MCF 10A (cell line): ENCODE results near the gene FTL. TPM values are rescaled to one million over a fixed set of nuclear protein-coding genes. Genes with fewer than 3 reads are reported as not detected.
"Not testable (repeated sequence)": the region's sequence is repeated elsewhere in the genome, so short reads cannot be mapped to it uniquely, and the experiment has no call there.

Experiments
- BruUV-seq: library from RNA; stranded (reverse); fragments of 400-500 nt; replicated peaks from 2 replicates; lab custom pipeline; 2021; lab: Mats Ljungman, UMichigan
- CTCF ChIA-PET: fragments of 300-600 bp; sonication (Branson Sonifier 250); formaldehyde crosslinking; extraction: SDS; loops from one replicate; lab custom pipeline; 2021; ENCODE audit warnings: antibody characterized with exemption, inconsistent platforms; lab: Yijun Ruan, JAX
- POLR2A ChIA-PET: fragments of 300-600, 350-650 bp; sonication (Branson Sonifier 250); formaldehyde crosslinking; extraction: SDS; loops from one replicate; lab custom pipeline; 2020; ENCODE audit warnings: antibody characterized with exemption, inconsistent platforms; lab: Yijun Ruan, JAX
- DNase-seq: peaks from one replicate; pipeline ENCODE4 v3.0.0-alpha.2; 2018; ENCODE audit not compliant: unreplicated experiment
- H3K27ac Mint-ChIP-seq: one replicate; pipeline ENCODE4 v1.8.0; 2022; ENCODE audit warnings: mild to moderate bottlenecking, low read depth, mixed read lengths; ENCODE audit not compliant: unreplicated experiment
- H3K27me3 Mint-ChIP-seq: one replicate; pipeline ENCODE4 v1.8.0; 2022; ENCODE audit warnings: mixed read lengths; ENCODE audit not compliant: insufficient read depth, unreplicated experiment
- H3K36me3 Mint-ChIP-seq: one replicate; pipeline ENCODE4 v1.8.0; 2022; ENCODE audit warnings: mild to moderate bottlenecking, moderate library complexity, mixed read lengths; ENCODE audit not compliant: insufficient read depth, unreplicated experiment
- H3K4me1 Mint-ChIP-seq: one replicate; pipeline ENCODE4 v1.8.0; 2022; ENCODE audit warnings: mixed read lengths; ENCODE audit not compliant: insufficient read depth, unreplicated experiment
- H3K4me3 Mint-ChIP-seq: one replicate; pipeline ENCODE4 v1.8.0; 2022; ENCODE audit warnings: mild to moderate bottlenecking, moderate library complexity, mixed read lengths; ENCODE audit not compliant: unreplicated experiment
- H3K9me3 Mint-ChIP-seq: one replicate; pipeline ENCODE4 v1.8.0; 2022; ENCODE audit warnings: mixed read lengths; ENCODE audit not compliant: unreplicated experiment
- intact Hi-C: fragments of 100-400 bp; cut with micrococcal nuclease; formaldehyde crosslinking; loops from 2 replicates; pipeline ENCODE4 v1.14.1; 2022
- total RNA-seq: library from RNA; stranded (reverse); gene quantifications from 2 replicates; pipeline ENCODE4 v1.2.3, GENCODE V29; 2022
- TF ChIP-seq, protein P1 (sequence below): fragments of 200-600 bp; IDR thresholded peaks from one replicate; pipeline ENCODE4 v1.8.0; 2022; ENCODE audit warnings: antibody characterized with exemption, mild to moderate bottlenecking; ENCODE audit not compliant: unreplicated experiment

FTL gene
- total RNA-seq, 1 experiment from 2014 or later = 275 TPM

- H3K27me3 Mint-ChIP-seq = no peaks in the 10 kb centered on the region
- no peak for DNase-seq
- H3K36me3 Mint-ChIP-seq = peaks cover 27% of the 10 kb centered on the region
- H3K4me1 Mint-ChIP-seq = no peaks in the 10 kb centered on the region
- H3K4me3 Mint-ChIP-seq = no peak overlapping the region
- TF ChIP-seq, protein P1, sequence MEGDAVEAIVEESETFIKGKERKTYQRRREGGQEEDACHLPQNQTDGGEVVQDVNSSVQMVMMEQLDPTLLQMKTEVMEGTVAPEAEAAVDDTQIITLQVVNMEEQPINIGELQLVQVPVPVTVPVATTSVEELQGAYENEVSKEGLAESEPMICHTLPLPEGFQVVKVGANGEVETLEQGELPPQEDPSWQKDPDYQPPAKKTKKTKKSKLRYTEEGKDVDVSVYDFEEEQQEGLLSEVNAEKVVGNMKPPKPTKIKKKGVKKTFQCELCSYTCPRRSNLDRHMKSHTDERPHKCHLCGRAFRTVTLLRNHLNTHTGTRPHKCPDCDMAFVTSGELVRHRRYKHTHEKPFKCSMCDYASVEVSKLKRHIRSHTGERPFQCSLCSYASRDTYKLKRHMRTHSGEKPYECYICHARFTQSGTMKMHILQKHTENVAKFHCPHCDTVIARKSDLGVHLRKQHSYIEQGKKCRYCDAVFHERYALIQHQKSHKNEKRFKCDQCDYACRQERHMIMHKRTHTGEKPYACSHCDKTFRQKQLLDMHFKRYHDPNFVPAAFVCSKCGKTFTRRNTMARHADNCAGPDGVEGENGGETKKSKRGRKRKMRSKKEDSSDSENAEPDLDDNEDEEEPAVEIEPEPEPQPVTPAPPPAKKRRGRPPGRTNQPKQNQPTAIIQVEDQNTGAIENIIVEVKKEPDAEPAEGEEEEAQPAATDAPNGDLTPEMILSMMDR = no peak
- no peaks in the 10 kb centered on the region for H3K9me3 Mint-ChIP-seq
- CTCF ChIA-PET = interaction anchor here (1.8 kb wide), 1 partner anchor 14 kb away, joined by 5 read pairs; the partner anchor contains the start of gene DHDH
- no TSS peak for BruUV-seq
- intact Hi-C loops = no loop called here
- POLR2A ChIA-PET = interaction anchor here (1.6 to 1.7 kb wide), 2 partner anchors 14 to 19 kb away, joined by 4 to 5 read pairs; partner anchors contain the start of gene NUCB1
- no peak overlapping the region for H3K27ac Mint-ChIP-seq
Measured at GRCh38 chr19:48918801-48919247, 46.3 kb upstream of the FTL start.

- CTCF ChIA-PET = interaction anchor here (1.8 kb wide), 1 partner anchor 14 kb away, joined by 5 read pairs; the partner anchor contains the start of gene DHDH
- H3K9me3 Mint-ChIP-seq, H3K27ac Mint-ChIP-seq, BruUV-seq, H3K4me3 Mint-ChIP-seq, DNase-seq, H3K27me3 Mint-ChIP-seq, intact Hi-C loops, H3K4me1 Mint-ChIP-seq: not testable (repeated sequence)
- POLR2A ChIA-PET = interaction anchor here (0.6 to 1.7 kb wide), 3 partner anchors 14 to 47 kb away, joined by 4 to 5 read pairs (median 5); partner anchors contain the start of genes NUCB1 and PPP1R15A
- peaks cover 22% of the 10 kb centered on the region for H3K36me3 Mint-ChIP-seq
Measured at GRCh38 chr19:48919271-48919670, 45.8 kb upstream of the FTL start.

DNA sequence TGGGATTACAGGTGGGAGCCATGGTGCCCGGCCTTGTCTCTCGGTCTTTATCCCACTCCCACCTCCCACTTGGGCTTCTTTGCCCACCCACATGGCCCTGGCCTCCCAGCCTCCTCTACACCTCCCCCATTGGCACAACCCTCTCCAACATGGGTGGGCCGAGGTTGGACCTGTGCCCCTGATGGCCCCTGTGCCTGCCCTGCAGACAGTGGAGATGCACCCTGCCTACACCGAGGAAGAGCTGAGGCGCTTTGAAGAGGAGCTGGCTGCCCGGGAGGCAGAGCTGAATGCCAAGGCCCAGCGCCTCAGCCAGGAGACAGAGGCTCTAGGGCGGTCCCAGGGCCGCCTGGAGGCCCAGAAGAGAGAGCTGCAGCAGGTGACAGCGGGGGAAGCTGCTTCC is 44.2 kb upstream of the FTL start:
- intact Hi-C loops = no loop called here
- no TSS peak for BruUV-seq
- TF ChIP-seq, protein P1 = no peak
- Mint-ChIP-seq H3K36me3 (peaks cover 18% of the 10 kb centered on the region), H3K4me1 (no peaks in the 10 kb centered on the region), H3K27me3 (no peaks in the 10 kb centered on the region), H3K27ac (no peak overlapping the region), H3K4me3 (no peak overlapping the region), H3K9me3 (no peaks in the 10 kb centered on the region)
- ChIA-PET POLR2A (no interaction called here), CTCF (no interaction called here)
- no peak for DNase-seq

GRCh38 chr19:48921721-48922500 is 43.2 kb upstream of the FTL start:
- Mint-ChIP-seq H3K9me3 (no peaks in the 10 kb centered on the region), H3K36me3 (peaks cover 10% of the 10 kb centered on the region), H3K27me3 (no peaks in the 10 kb centered on the region), H3K4me1 (no peaks in the 10 kb centered on the region), H3K4me3 (no peak overlapping the region), H3K27ac (no peak overlapping the region)
- CTCF ChIA-PET = no interaction called here
- TF ChIP-seq, protein P1 = no peak
- POLR2A ChIA-PET = no interaction called here
- no peak for DNase-seq
- BruUV-seq = no TSS peak
- intact Hi-C loops = no loop called here
